ENCODE measurements around the gene FBP2.
"Not testable (repeated sequence)": the region's sequence is repeated elsewhere in the genome, so short reads cannot be mapped to it uniquely, and the experiment has no call there.

The FBP2 gene

GRCh38 chr9:94554439-94555331, 38.9 kb downstream of the FBP2 start, which contains the start of gene PCAT7:
Gene PCAT7 (plus strand): TSS chr9:94555083.
- DNase-seq, result peak; percentile 68

- no peak for DNase-seq
Observed at GRCh38 chr9:94554078-94554438, 39.6 kb downstream of the FBP2 start.

DNA sequence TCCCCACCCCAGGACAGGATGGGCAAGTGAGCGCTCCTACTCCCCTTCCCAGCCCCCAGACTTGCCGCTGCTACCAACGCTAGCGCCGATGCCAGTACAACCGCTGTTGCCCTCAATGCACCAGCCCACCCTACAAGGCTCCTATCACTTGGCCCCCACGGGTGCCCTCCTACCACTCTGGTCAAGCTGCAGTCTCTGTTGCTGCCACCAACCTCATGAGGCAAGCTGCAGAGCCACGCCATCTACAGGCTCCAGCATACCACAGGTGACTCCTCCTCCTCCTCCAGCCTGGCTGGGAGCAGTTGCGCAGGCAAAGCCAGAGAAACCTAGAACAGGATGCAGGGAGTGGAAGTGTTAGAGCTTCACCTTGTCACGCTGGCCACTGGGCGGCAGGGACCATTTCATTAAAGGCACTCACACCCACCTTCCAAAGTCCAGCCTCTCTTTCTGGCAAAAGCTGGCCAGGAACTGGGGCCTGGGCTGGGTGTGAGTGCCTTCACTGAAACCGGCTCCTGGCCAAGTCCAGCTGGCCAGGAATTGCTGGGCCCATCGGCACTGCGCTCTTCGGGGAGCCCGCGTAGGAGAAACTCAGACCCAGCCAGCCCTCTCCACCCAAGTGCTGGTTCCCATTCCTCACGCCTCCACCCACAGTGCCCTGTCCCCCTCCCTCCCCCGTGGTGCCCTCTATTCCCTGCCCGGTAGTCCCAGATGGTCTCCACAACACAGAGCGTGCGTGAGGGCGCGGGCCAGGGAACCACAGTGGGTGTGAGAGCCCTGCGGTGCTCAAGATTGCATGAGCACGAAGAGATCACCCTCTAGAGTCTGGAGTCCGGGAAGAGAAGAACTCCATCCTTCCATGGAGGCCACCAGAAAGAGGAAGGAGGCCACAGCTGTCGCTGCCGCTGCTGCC, 40.3 kb downstream of the FBP2 start:
- DNase-seq, result no peak

GRCh38 chr9:94545940-94546339, 47.7 kb downstream of the FBP2 start:
- DNase-seq, result no peak

GRCh38 chr9:94544335-94544734, 49.3 kb downstream of the FBP2 start:
- not testable (repeated sequence) for DNase-seq

- no peak for DNase-seq
Observed at GRCh38 chr9:94538908-94539307, 54.7 kb downstream of the FBP2 start.

- no peak for DNase-seq
Observed at GRCh38 chr9:94534901-94535300, 58.7 kb downstream of the FBP2 start.

DNA sequence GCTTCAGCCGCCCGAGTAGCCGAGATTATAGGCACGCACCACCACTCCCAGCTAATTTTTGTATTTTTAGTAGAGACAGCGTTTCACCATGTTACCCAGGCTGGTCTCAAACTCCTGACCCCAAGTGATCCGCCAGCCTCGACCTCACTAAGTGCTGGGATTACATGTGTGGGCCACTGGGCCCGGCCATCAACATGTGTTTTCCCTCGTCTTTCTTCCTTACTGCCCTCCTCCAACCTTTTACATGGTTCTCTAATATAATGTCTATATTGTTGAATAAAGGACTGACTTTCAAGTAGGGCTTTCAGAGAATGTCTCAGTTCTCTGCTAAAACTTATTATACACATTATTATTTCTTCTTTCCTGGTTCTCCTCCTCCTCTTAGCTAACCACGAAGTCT, 60.0 kb downstream of the FBP2 start:
- DNase-seq, result no peak

DNA sequence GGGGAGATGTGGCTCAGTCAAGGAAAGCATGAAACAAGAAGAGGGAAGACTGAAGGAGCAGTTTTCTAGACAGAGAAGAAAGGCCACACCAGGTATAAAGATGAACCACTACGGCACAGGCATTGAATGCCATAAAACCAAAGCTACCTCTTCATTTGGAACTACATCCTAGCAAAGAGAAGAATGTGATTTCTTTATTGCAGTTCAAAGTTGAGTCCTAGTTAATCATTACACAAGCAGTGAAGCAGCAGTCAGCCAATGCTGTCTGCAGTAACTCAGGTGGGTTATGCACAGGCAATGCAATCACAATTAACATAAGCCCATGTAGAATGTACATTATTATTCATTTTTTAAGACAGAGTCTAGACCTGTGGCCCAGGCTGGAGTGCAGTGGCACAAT, 60.5 kb downstream of the FBP2 start:
- no peak for DNase-seq

GRCh38 chr9:94528886-94529285, 64.7 kb downstream of the FBP2 start:
- DNase-seq, result no peak

DNA sequence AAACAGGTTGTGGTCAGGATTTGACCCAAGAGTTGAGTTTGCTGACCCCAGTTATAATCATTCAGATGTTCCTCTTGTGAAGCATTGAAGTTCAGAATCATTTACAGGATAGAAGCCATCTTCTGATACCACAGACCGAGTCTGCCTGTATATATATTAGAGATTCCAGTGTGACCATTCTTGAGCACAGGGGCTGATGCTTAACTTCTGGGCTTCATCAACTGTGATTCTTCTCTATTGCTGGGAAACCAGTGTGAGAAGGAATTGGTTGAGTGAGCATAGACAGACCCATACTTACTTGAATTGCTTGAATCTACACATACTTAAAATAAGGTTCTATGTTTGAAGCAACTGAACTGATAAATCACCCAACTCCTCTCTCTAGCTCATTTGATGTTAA, 66.7 kb downstream of the FBP2 start:
- DNase-seq, result no peak

DNA sequence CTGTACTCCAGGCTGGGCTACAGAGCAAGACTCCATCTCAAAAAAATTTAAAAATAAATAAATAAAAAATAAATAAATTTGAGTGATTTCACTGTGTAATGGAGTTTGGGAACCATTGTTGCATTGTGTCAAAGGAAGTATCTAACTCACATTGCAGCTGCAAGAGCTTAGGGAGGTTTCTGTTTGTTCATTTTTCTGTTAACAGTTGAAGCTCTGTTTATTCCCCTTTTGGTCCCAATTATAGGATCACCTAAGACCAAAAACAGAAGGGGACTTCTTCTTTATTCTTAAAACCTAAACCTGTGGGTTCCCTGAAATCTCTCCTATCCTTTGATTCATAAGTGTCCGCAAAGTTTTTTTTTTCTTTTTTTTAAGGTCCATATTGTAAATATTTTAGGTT, 67.4 kb downstream of the FBP2 start:
- DNase-seq, result no peak

DNA sequence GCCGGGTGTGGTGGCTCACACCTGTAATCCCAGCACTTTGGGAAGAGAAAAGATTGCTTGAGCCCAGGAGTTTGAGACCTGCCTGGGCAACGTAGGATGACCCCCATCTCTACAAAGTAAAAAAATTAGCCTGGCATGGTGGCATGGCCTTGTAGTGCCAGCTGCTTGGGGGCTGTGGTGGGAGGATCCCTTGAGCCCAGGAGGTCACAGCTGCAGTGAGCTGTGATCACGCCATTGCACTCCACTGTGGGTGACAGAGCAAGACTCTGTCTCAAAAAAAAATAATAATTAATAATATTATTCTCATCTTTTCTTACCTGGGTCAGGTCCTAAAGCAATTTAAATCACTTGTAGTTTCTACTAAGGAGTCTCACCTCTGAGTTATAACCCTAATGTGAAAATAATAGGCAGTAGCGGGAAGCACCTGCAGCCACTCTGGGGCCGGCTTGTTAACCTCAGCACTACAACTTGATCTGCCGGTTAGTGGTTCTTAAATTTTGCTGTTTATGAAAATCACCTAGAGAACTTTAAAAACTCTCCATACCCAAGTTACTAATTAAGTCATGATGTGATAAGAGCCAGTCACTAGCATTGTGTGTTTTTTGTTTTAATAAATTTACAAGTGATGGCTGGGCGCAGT, 68.1 kb downstream of the FBP2 start:
- DNase-seq, result no peak

GRCh38 chr9:94517254-94517653, 76.4 kb downstream of the FBP2 start:
- no peak for DNase-seq

DNA sequence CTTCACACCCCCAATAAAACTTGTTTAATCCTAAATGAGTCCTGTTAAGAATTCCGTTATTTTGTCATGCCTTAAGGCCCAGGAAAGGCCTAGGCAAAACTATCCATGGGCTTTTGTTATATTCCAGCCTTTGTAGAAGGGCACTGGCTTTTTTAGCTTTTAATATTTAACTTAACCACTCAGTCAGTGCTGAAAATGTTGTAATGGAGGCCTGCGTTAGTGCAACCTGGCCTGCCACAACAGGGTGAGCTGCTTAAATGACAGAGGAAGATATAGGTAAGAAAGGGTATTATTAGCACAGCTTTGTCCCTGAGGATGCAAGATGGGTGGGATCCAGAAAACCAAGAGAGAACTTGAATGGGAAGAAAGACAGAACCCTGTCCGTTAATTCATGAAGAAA, 78.9 kb downstream of the FBP2 start:
- no peak for DNase-seq

DNA sequence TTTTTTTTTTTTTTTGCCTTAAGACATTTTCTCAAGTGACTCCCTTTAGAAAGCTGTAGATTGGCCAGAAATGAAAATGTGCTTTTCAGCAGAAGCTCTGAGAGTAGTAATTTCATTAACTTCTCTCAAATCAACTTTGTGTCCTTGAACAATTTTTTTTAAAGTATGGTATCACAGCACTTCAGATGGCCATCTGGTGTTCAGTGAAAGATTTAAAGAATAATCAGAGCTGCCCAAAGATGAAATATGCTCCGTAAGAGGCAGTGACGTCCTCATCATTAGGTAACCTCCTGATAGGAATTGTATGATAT, 81.7 kb downstream of the FBP2 start:
- DNase-seq, result no peak

- no peak for DNase-seq
Observed at GRCh38 chr9:94511134-94511954, 82.3 kb downstream of the FBP2 start.
